ENCODE measurements around the gene SIGLEC7. TPM values are rescaled to one million over a fixed set of nuclear protein-coding genes. Genes with fewer than 3 reads are reported as not detected.

The SIGLEC7 gene
- total RNA-seq, 4 donors from 2014 or later: not detected

- TF ChIP-seq CTCF (IDR thresholded peaks at IDR 0.05) (no peak), POLR2A (IDR thresholded peaks at IDR 0.05) (no peak), EP300 (IDR thresholded peaks at IDR 0.05) (no peak), POLR2AphosphoS5 (IDR thresholded peaks at IDR 0.05) (no peak)
- Histone ChIP-seq H3K4me3 (no peak overlapping the region), H3K36me3 (peaks cover 50% of the 10 kb centered on the region), H3K27ac (no peak overlapping the region), H3K9me3 (no peaks in the 10 kb centered on the region), H3K27me3 (no peaks in the 10 kb centered on the region), H3K4me1 (peaks cover 21% of the 10 kb centered on the region)
- 59% methylated on average over 5 of the region's 5 CpGs for WGBS
- DNase-seq (ENCODE audit: low spot score in 2 of 2): no peak
Observed at GRCh38 chr19:51101171-51101865, 40.8 kb upstream of the SIGLEC7 start.

GRCh38 chr19:51102991-51103390 lies 39.1 kb upstream of the SIGLEC7 start:
- no peak overlapping the region for H3K27ac ChIP-seq
- H3K4me3 ChIP-seq: no peak overlapping the region
- TF ChIP-seq POLR2A (IDR thresholded peaks at IDR 0.05) (no peak), EP300 (IDR thresholded peaks at IDR 0.05) (no peak), CTCF (IDR thresholded peaks at IDR 0.05) (no peak), POLR2AphosphoS5 (IDR thresholded peaks at IDR 0.05) (no peak)
- H3K9me3 ChIP-seq: no peaks in the 10 kb centered on the region
- DNase-seq (ENCODE audit: low spot score in 2 of 2): no peak
- H3K4me1 ChIP-seq: peaks cover 26% of the 10 kb centered on the region
- no peaks in the 10 kb centered on the region for H3K27me3 ChIP-seq
- 76% methylated on average over 7 of the region's 7 CpGs for WGBS
- H3K36me3 ChIP-seq: peaks cover 46% of the 10 kb centered on the region

- Histone ChIP-seq H3K27me3 (no peaks in the 10 kb centered on the region), H3K4me1 (peaks cover 30% of the 10 kb centered on the region), H3K27ac (no peak overlapping the region), H3K36me3 (peaks cover 40% of the 10 kb centered on the region), H3K4me3 (no peak overlapping the region), H3K9me3 (no peaks in the 10 kb centered on the region)
- TF ChIP-seq CTCF (IDR thresholded peaks at IDR 0.05) (no peak), POLR2AphosphoS5 (IDR thresholded peaks at IDR 0.05) (no peak), EP300 (IDR thresholded peaks at IDR 0.05) (no peak), POLR2A (IDR thresholded peaks at IDR 0.05) (no peak)
- DNase-seq (ENCODE audit: low spot score in 2 of 2): no peak
- WGBS: 92% methylated on average over 21 of the region's 49 CpGs
Observed at GRCh38 chr19:51103926-51104341, 38.2 kb upstream of the SIGLEC7 start.

GRCh38 chr19:51107406-51108065 lies 34.6 kb upstream of the SIGLEC7 start:
- Histone ChIP-seq H3K27me3 (no peaks in the 10 kb centered on the region), H3K9me3 (no peaks in the 10 kb centered on the region), H3K4me3 (peak overlapping the region; percentile 84), H3K36me3 (peaks cover 22% of the 10 kb centered on the region), H3K27ac (peak overlapping the region; percentile 74), H3K4me1 (peaks cover 22% of the 10 kb centered on the region)
- DNase-seq (ENCODE audit: low spot score in 2 of 2): peak in 1 of 2 donors; percentile 75
- WGBS: 14% methylated on average over 18 of the region's 18 CpGs
- TF ChIP-seq POLR2AphosphoS5 (IDR thresholded peaks at IDR 0.05) (no peak), EP300 (IDR thresholded peaks at IDR 0.05) (no peak), POLR2A (IDR thresholded peaks at IDR 0.05) (no peak), CTCF (IDR thresholded peaks at IDR 0.05) (no peak)

- H3K27me3 ChIP-seq: no peaks in the 10 kb centered on the region
- TF ChIP-seq CTCF (IDR thresholded peaks at IDR 0.05) (no peak), POLR2AphosphoS5 (IDR thresholded peaks at IDR 0.05) (no peak), EP300 (IDR thresholded peaks at IDR 0.05) (no peak), POLR2A (IDR thresholded peaks at IDR 0.05) (no peak)
Observed at GRCh38 chr19:51108066-51108804, 33.9 kb upstream of the SIGLEC7 start, which contains the start of gene CTU1. CTU1 (minus strand) TSS chr19:51108409; CDS start chr19:51104569, 3,840 bp downstream.

More at GRCh38 chr19:51108066-51108804, 33.9 kb upstream of the SIGLEC7 start, which contains the start of gene CTU1:
- H3K9me3 ChIP-seq: no peaks in the 10 kb centered on the region
- peaks cover 15% of the 10 kb centered on the region for H3K36me3 ChIP-seq
- peak; percentile 98 to 99 for DNase-seq (ENCODE audit: low spot score in 2 of 2)
- H3K4me3 ChIP-seq: peak within 1 kb of the TSS; percentile 84
- H3K4me1 ChIP-seq: peaks cover 22% of the 10 kb centered on the region
- H3K27ac ChIP-seq: peak within 1 kb of the TSS; percentile 74
- WGBS: under 1% methylated on average over 35 of the region's 43 CpGs

Data from suprapubic skin (tissue), 4 donors.